ENCODE results near the gene HBD. TPM values are rescaled to one million over a fixed set of nuclear protein-coding genes. Genes with fewer than 3 reads are reported as not detected.

HBD gene
- total and polyA plus RNA-seq, 9 of the 15 experiments (the other 6 are each of a cell fraction or from before 2014, with no cell fraction given) = 11.8 to 169 (median 36.0) TPM

GRCh38 chr11:5234381-5234834, at the start of gene HBD (continued):
- TF ChIP-seq MECOM (CRISPR knock-in tag; IDR thresholded peaks at IDR 0.05) = no peak
- TF ChIP-seq ATF7 (IDR thresholded peaks at IDR 0.05) = 0 out of 2 replicates have a peak, but pooled peaks have one; percentile 41
- TF ChIP-seq ZNF76 (CRISPR knock-in tag; IDR thresholded peaks at IDR 0.05; ENCODE audit: borderline replicate concordance) = no peak
- TF ChIP-seq CBX3 (IDR thresholded peaks at IDR 0.05; ENCODE audit: borderline replicate concordance in 1 of 2, low read length in 2 of 2) = peak in 1 of 2 experiments; percentile 49; a peak in 1 of 3 replicates
- TF ChIP-seq MTA1 (IDR thresholded peaks at IDR 0.05; ENCODE audit: borderline replicate concordance) = no peak; the same call in 1 of the 2 replicates
- TF ChIP-seq KLF6 (CRISPR knock-in tag; IDR thresholded peaks at IDR 0.05; ENCODE audit: borderline replicate concordance) = no peak
- TF ChIP-seq ZNF57 (CRISPR knock-in tag; IDR thresholded peaks at IDR 0.05) = no peak
- TF ChIP-seq ZNF274 (IDR thresholded peaks at IDR 0.05; ENCODE audit: borderline replicate concordance, low read depth, low read length) = no peak
- TF ChIP-seq, protein P1, sequence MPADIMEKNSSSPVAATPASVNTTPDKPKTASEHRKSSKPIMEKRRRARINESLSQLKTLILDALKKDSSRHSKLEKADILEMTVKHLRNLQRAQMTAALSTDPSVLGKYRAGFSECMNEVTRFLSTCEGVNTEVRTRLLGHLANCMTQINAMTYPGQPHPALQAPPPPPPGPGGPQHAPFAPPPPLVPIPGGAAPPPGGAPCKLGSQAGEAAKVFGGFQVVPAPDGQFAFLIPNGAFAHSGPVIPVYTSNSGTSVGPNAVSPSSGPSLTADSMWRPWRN (IDR thresholded peaks at IDR 0.05; ENCODE audit: low read depth) = no peak
- TF ChIP-seq, protein P2, sequence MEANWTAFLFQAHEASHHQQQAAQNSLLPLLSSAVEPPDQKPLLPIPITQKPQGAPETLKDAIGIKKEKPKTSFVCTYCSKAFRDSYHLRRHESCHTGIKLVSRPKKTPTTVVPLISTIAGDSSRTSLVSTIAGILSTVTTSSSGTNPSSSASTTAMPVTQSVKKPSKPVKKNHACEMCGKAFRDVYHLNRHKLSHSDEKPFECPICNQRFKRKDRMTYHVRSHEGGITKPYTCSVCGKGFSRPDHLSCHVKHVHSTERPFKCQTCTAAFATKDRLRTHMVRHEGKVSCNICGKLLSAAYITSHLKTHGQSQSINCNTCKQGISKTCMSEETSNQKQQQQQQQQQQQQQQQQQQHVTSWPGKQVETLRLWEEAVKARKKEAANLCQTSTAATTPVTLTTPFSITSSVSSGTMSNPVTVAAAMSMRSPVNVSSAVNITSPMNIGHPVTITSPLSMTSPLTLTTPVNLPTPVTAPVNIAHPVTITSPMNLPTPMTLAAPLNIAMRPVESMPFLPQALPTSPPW (CRISPR knock-in tag; IDR thresholded peaks at IDR 0.05) = no peak
- TF ChIP-seq, protein P3, sequence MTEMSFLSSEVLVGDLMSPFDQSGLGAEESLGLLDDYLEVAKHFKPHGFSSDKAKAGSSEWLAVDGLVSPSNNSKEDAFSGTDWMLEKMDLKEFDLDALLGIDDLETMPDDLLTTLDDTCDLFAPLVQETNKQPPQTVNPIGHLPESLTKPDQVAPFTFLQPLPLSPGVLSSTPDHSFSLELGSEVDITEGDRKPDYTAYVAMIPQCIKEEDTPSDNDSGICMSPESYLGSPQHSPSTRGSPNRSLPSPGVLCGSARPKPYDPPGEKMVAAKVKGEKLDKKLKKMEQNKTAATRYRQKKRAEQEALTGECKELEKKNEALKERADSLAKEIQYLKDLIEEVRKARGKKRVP (CRISPR knock-in tag; IDR thresholded peaks at IDR 0.05) = 0 out of 2 replicates have a peak, but pooled peaks have one; percentile 11
- peak; percentile 56 for TF ChIP-seq NCOR1 (IDR thresholded peaks at IDR 0.05)
- no peak for TF ChIP-seq CHD7 (IDR thresholded peaks at IDR 0.05; ENCODE audit: low read depth, low read length)
- TF ChIP-seq ZNF408 (CRISPR knock-in tag; IDR thresholded peaks at IDR 0.05; ENCODE audit: low read depth) = no peak

All from K562 (cell line).